Pulmonary artery endothelial cell (primary cell): Measurements from ENCODE around the gene GTF2F2. TPM values are rescaled to one million over a fixed set of nuclear protein-coding genes. Genes with fewer than 3 reads are reported as not detected.
"Not testable (repeated sequence)": the region's sequence is repeated elsewhere in the genome, so short reads cannot be mapped to it uniquely, and the experiment has no call there.

ENCODE experiments used
- DNase-seq: peaks from one replicate; pipeline ENCODE4 v3.0.0-alpha.2; 2011; ENCODE audit warnings: low read depth, low spot score
- total RNA-seq: library from RNA; depleted of rRNA; stranded (reverse); fragments of >200 nt; gene quantifications from 2 replicates; pipeline ENCODE4 v1.2.3, GENCODE V29; 2014

GTF2F2 gene
- total RNA-seq, 1 donor from 2014 or later: 23.6 TPM

- not testable (repeated sequence) for DNase-seq
These were observed 124.4 kb downstream of the GTF2F2 start for GRCh38 chr13:45244736-45245135.

- no peak for DNase-seq
These were observed 129.4 kb downstream of the GTF2F2 start for GRCh38 chr13:45249662-45250061.

GRCh38 chr13:45254396-45254795 is 134.1 kb downstream of the GTF2F2 start:
- DNase-seq: no peak

- no peak for DNase-seq
These were observed 135.1 kb downstream of the GTF2F2 start for GRCh38 chr13:45255247-45255987.

GRCh38 chr13:45256254-45256653 is 135.9 kb downstream of the GTF2F2 start:
- no peak for DNase-seq

GRCh38 chr13:45257638-45258333 is 137.5 kb downstream of the GTF2F2 start:
- DNase-seq: no peak

- no peak for DNase-seq
These were observed 138.0 kb downstream of the GTF2F2 start for GRCh38 chr13:45258334-45258675.

- no peak for DNase-seq
These were observed 146.9 kb downstream of the GTF2F2 start for GRCh38 chr13:45267215-45267614.

GRCh38 chr13:45269204-45269603 is 148.9 kb downstream of the GTF2F2 start:
- no peak for DNase-seq

GRCh38 chr13:45276913-45277312 is 156.6 kb downstream of the GTF2F2 start:
- no peak for DNase-seq

GRCh38 chr13:45278096-45278645 is 157.9 kb downstream of the GTF2F2 start:
- peak; percentile 33 for DNase-seq

- DNase-seq: no peak
These were observed 159.7 kb downstream of the GTF2F2 start for GRCh38 chr13:45280011-45280410.

GRCh38 chr13:45280751-45281634 is 160.7 kb downstream of the GTF2F2 start:
- DNase-seq: peak; percentile 45

- no peak for DNase-seq
These were observed 162.7 kb downstream of the GTF2F2 start for GRCh38 chr13:45282994-45283393.

GRCh38 chr13:45289936-45290563 is 169.7 kb downstream of the GTF2F2 start:
- DNase-seq: no peak

GRCh38 chr13:45292176-45292575 is 171.9 kb downstream of the GTF2F2 start:
- DNase-seq: no peak

- no peak for DNase-seq
These were observed 175.2 kb downstream of the GTF2F2 start for GRCh38 chr13:45295536-45295935.

- DNase-seq: no peak
These were observed 175.9 kb downstream of the GTF2F2 start for GRCh38 chr13:45296259-45296658.

GRCh38 chr13:45297456-45298205 is 177.3 kb downstream of the GTF2F2 start:
- no peak for DNase-seq

GRCh38 chr13:45298206-45298505 is 177.8 kb downstream of the GTF2F2 start:
- DNase-seq: no peak

- DNase-seq: not testable (repeated sequence)
These were observed 178.2 kb downstream of the GTF2F2 start for GRCh38 chr13:45298550-45298949.
